ENCODE measurements around the gene TXNDC12.
"Not testable (repeated sequence)": the region's sequence is repeated elsewhere in the genome, so short reads cannot be mapped to it uniquely, and the experiment has no call there.

Gene TXNDC12

GRCh38 chr1:52055066-52055865 lies at the start of gene TXNDC12:
Gene TXNDC12 (minus strand): TSS chr1:52055191. CDS start chr1:52055096, 95 bp downstream.
- peak; percentile 68 for DNase-seq (ENCODE audit: low read depth)

GRCh38 chr1:52102336-52103013 lies 47.5 kb upstream of the TXNDC12 start:
- no peak for DNase-seq (ENCODE audit: low read depth)

- no peak for DNase-seq (ENCODE audit: low read depth)
Observed at GRCh38 chr1:52098139-52098871, 43.3 kb upstream of the TXNDC12 start.

GRCh38 chr1:52096216-52096615 lies 41.2 kb upstream of the TXNDC12 start:
- no peak for DNase-seq (ENCODE audit: low read depth)

GRCh38 chr1:52094300-52094699 lies 39.3 kb upstream of the TXNDC12 start:
- DNase-seq (ENCODE audit: low read depth): not testable (repeated sequence)

- DNase-seq (ENCODE audit: low read depth): not testable (repeated sequence)
Observed at GRCh38 chr1:52087892-52088291, 32.9 kb upstream of the TXNDC12 start.

GRCh38 chr1:52080014-52080415 lies 25.0 kb upstream of the TXNDC12 start:
- no peak for DNase-seq (ENCODE audit: low read depth)

GRCh38 chr1:52077277-52077676 lies 22.3 kb upstream of the TXNDC12 start:
- not testable (repeated sequence) for DNase-seq (ENCODE audit: low read depth)

- no peak for DNase-seq (ENCODE audit: low read depth)
Observed at GRCh38 chr1:52072291-52072690, 17.3 kb upstream of the TXNDC12 start.

GRCh38 chr1:52070704-52071103 lies 15.7 kb upstream of the TXNDC12 start:
- no peak for DNase-seq (ENCODE audit: low read depth)

GRCh38 chr1:52063192-52063591 lies 8.2 kb upstream of the TXNDC12 start:
- DNase-seq (ENCODE audit: low read depth): no peak

- no peak for DNase-seq (ENCODE audit: low read depth)
Observed at GRCh38 chr1:52060822-52061221, 5.8 kb upstream of the TXNDC12 start.

GRCh38 chr1:52059888-52060287 lies 4.9 kb upstream of the TXNDC12 start:
- no peak for DNase-seq (ENCODE audit: low read depth)

GRCh38 chr1:52059321-52059720 lies 4.3 kb upstream of the TXNDC12 start:
- peak; percentile 39 for DNase-seq (ENCODE audit: low read depth)

- no peak for DNase-seq (ENCODE audit: low read depth)
Observed at GRCh38 chr1:52057876-52058415, 3.0 kb upstream of the TXNDC12 start.

- DNase-seq (ENCODE audit: low read depth): no peak
Observed at GRCh38 chr1:52057255-52057654, 2.3 kb upstream of the TXNDC12 start.

GRCh38 chr1:52056937-52057231 lies 1.9 kb upstream of the TXNDC12 start:
- DNase-seq (ENCODE audit: low read depth): no peak

- no peak for DNase-seq (ENCODE audit: low read depth)
Observed at GRCh38 chr1:52056163-52056936, 1.4 kb upstream of the TXNDC12 start, which contains the start of gene BTF3L4. Gene BTF3L4 (plus strand): TSS chr1:52056295. CDS start chr1:52059848, 3,553 bp downstream.

- DNase-seq (ENCODE audit: low read depth): no peak
Observed at GRCh38 chr1:52055866-52056162, 823 bp upstream of the TXNDC12 start.

GRCh38 chr1:52054496-52055065 lies 410 bp downstream of the TXNDC12 start:
- no peak for DNase-seq (ENCODE audit: low read depth)

GRCh38 chr1:52053862-52054261 lies 1.1 kb downstream of the TXNDC12 start:
- no peak for DNase-seq (ENCODE audit: low read depth)

GRCh38 chr1:52049337-52049736 lies 5.7 kb downstream of the TXNDC12 start:
- DNase-seq (ENCODE audit: low read depth): not testable (repeated sequence)
